Testis (tissue), 2 donors: ENCODE measurements around the gene AMTN.

Source experiments
- POLR2A ChIP-seq: fragments of 450-650 bp; IDR thresholded peaks from one replicate; pipeline ENCODE4 v1.6.1; 2017; ENCODE audit warnings: antibody characterized with exemption, mild to moderate bottlenecking, moderate library complexity
- TF ChIP-seq, protein P1 (sequence below), 3 experiments: fragments of 450-650 bp in 2 of 3; fragments of 200-600 bp in 1 of 3; sonication (generic) in 1 of 3; IDR thresholded peaks; one replicate each; pipeline ENCODE4 v1.5.1; 2016 to 2019; ENCODE audit warnings: antibody characterized with exemption in 3 of 3, mild to moderate bottlenecking in 2 of 3, moderate library complexity in 1 of 3

DNA sequence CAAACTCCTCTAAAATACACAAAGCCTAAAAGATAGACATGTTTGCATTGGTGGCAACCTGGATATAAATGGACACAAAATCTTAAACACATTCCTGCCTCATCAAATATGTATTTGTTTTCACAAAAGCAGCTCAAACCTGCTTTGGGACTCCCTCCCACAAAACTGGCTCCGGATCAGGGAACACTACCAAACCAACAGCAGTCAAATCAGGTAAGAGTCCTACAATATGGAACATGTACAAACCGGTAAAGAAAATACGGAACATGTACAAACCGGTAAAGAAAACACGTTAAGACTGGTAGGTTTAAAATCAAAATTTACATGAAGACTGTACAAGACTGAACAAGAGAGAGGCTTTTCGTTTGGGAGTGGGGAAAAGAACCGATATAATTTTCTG, 4.3 kb downstream of the AMTN start:
- TF ChIP-seq, protein P1, sequence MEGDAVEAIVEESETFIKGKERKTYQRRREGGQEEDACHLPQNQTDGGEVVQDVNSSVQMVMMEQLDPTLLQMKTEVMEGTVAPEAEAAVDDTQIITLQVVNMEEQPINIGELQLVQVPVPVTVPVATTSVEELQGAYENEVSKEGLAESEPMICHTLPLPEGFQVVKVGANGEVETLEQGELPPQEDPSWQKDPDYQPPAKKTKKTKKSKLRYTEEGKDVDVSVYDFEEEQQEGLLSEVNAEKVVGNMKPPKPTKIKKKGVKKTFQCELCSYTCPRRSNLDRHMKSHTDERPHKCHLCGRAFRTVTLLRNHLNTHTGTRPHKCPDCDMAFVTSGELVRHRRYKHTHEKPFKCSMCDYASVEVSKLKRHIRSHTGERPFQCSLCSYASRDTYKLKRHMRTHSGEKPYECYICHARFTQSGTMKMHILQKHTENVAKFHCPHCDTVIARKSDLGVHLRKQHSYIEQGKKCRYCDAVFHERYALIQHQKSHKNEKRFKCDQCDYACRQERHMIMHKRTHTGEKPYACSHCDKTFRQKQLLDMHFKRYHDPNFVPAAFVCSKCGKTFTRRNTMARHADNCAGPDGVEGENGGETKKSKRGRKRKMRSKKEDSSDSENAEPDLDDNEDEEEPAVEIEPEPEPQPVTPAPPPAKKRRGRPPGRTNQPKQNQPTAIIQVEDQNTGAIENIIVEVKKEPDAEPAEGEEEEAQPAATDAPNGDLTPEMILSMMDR (IDR thresholded peaks at IDR 0.05), result no peak
- TF ChIP-seq POLR2A, result no peak
